Measurements from ENCODE around the gene GABARAP.

Gene GABARAP

GRCh38 chr17:7205561-7205960 lies 36.7 kb downstream of the GABARAP start:
- H3K27ac ChIP-seq: no peak overlapping the region
- TF ChIP-seq CTCF (conservative IDR thresholded peaks at IDR 0.05) (no peak), ZFX (IDR thresholded peaks at IDR 0.05) (no peak)

GRCh38 chr17:7204828-7205461 lies 37.3 kb downstream of the GABARAP start:
- TF ChIP-seq CTCF (conservative IDR thresholded peaks at IDR 0.05): no peak
- TF ChIP-seq ZFX (IDR thresholded peaks at IDR 0.05): no peak
- no peak overlapping the region for H3K27ac ChIP-seq

GRCh38 chr17:7204336-7204735 lies 37.9 kb downstream of the GABARAP start:
- no peak overlapping the region for H3K27ac ChIP-seq

GRCh38 chr17:7203391-7203790 lies 38.9 kb downstream of the GABARAP start:
- TF ChIP-seq ZFX (IDR thresholded peaks at IDR 0.05): no peak
- TF ChIP-seq CTCF (conservative IDR thresholded peaks at IDR 0.05): no peak
- H3K27ac ChIP-seq: no peak overlapping the region

More at GRCh38 chr17:7204336-7204735, 37.9 kb downstream of the GABARAP start:
- no peak for TF ChIP-seq CTCF (conservative IDR thresholded peaks at IDR 0.05)
- TF ChIP-seq ZFX (IDR thresholded peaks at IDR 0.05): no peak

GRCh38 chr17:7196651-7197401 lies 45.4 kb downstream of the GABARAP start:
- H3K27ac ChIP-seq: no peak overlapping the region
- TF ChIP-seq ZFX (IDR thresholded peaks at IDR 0.05) (no peak), CTCF (conservative IDR thresholded peaks at IDR 0.05) (no peak)

GRCh38 chr17:7195971-7196370 lies 46.3 kb downstream of the GABARAP start:
- TF ChIP-seq CTCF (conservative IDR thresholded peaks at IDR 0.05) (no peak), ZFX (IDR thresholded peaks at IDR 0.05) (no peak)
- no peak overlapping the region for H3K27ac ChIP-seq

GRCh38 chr17:7192271-7192937 lies 49.8 kb downstream of the GABARAP start:
- H3K27ac ChIP-seq: no peak overlapping the region
- TF ChIP-seq CTCF (conservative IDR thresholded peaks at IDR 0.05) (no peak), ZFX (IDR thresholded peaks at IDR 0.05) (no peak)
